ENCODE results near the gene ENGASE.

The ENGASE gene

DNA sequence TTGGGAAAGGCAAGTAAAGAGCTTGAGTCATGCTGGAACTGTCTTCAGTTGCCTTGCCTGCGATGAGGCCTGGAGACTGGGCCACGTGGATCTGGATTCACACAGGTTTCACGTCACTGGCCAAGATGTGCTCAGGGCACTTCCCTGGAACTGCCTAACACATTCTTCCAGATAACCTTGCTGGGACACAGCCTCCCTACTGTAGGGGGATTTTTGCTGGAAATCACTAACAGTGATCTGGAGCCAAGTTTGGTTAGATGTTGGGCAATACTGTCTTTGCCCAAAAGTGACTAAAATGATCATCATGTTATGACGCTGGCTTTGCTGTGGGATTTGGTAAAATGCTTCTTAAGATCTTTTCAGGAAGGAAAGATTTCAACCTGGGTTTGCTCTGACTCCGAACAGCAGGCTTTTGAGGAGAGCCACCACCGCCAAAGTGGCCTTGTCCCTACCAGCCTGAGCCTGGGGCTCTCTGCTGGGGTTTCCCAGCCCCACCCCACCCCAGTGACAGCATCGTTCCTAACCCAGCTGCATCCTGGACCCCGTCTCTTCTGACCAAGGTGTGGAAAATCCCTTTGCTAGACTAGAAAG, 36.0 kb upstream of the ENGASE start:
- H3K4me3 ChIP-seq (replicated peaks; ENCODE audit: low read depth, low read length) = no peak overlapping the region
- H3K36me3 ChIP-seq (ENCODE audit: control insufficient read depth, insufficient read depth, low read length) = no peaks in the 10 kb centered on the region
- TF ChIP-seq, protein P1, sequence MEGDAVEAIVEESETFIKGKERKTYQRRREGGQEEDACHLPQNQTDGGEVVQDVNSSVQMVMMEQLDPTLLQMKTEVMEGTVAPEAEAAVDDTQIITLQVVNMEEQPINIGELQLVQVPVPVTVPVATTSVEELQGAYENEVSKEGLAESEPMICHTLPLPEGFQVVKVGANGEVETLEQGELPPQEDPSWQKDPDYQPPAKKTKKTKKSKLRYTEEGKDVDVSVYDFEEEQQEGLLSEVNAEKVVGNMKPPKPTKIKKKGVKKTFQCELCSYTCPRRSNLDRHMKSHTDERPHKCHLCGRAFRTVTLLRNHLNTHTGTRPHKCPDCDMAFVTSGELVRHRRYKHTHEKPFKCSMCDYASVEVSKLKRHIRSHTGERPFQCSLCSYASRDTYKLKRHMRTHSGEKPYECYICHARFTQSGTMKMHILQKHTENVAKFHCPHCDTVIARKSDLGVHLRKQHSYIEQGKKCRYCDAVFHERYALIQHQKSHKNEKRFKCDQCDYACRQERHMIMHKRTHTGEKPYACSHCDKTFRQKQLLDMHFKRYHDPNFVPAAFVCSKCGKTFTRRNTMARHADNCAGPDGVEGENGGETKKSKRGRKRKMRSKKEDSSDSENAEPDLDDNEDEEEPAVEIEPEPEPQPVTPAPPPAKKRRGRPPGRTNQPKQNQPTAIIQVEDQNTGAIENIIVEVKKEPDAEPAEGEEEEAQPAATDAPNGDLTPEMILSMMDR (IDR thresholded peaks at IDR 0.05; ENCODE audit: insufficient read depth, low read length, poor library complexity, severe bottlenecking) = no peak
- no peaks in the 10 kb centered on the region for H3K27me3 ChIP-seq (replicated peaks; ENCODE audit: control insufficient read depth, insufficient read depth, low read length)
- DNase-seq (ENCODE audit: extremely low read depth, insufficient read length) = peak; percentile 44

DNA sequence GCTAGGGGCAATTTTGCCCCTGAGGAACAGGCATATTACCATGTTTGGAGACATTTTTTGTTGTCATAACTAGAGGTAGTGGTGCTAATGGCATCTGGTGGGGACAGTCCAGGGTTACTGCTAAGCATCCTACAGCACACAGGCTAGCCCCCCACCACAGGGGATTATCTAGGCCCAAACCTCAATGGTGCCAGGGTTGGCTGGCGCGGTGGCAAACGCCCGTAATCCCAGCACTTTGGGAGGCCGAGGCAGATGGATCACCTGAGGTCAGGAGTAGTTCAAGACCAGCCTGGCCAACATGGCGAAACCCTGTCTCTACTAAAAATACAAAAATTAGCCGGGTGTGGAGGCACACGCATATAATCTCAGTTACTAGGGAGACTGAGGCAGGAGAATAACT, 35.5 kb upstream of the ENGASE start:
- DNase-seq (ENCODE audit: extremely low read depth, insufficient read length) = no peak
- no peaks in the 10 kb centered on the region for H3K27me3 ChIP-seq (replicated peaks; ENCODE audit: control insufficient read depth, insufficient read depth, low read length)
- no peaks in the 10 kb centered on the region for H3K36me3 ChIP-seq (ENCODE audit: control insufficient read depth, insufficient read depth, low read length)
- no peak overlapping the region for H3K4me3 ChIP-seq (replicated peaks; ENCODE audit: low read depth, low read length)
- TF ChIP-seq, protein P1 (IDR thresholded peaks at IDR 0.05; ENCODE audit: insufficient read depth, low read length, poor library complexity, severe bottlenecking) = no peak

DNA sequence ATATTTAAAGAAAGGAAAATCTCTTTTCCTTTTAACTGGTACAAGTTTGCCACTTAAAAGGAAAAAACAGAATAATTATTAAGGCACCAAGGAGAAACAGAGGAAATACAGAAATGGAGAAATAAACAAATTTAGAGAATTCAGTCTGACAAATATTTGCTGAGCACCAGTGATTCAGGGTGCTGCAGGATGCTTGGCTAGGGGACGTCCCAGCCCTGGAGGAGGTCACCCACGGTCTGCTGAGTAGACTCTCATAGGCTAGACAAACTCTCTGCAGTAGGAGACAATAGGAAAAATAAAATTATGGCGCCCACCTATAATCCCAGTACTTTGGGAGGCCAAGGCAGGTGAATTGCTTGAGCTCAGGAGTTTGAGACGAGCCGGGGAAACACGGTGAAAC, 34.7 kb upstream of the ENGASE start:
- TF ChIP-seq, protein P1 (IDR thresholded peaks at IDR 0.05; ENCODE audit: insufficient read depth, low read length, poor library complexity, severe bottlenecking) = no peak
- DNase-seq (ENCODE audit: extremely low read depth, insufficient read length) = no peak
- Histone ChIP-seq H3K27me3 (replicated peaks; ENCODE audit: control insufficient read depth, insufficient read depth, low read length) (no peaks in the 10 kb centered on the region), H3K36me3 (ENCODE audit: control insufficient read depth, insufficient read depth, low read length) (no peaks in the 10 kb centered on the region), H3K4me3 (replicated peaks; ENCODE audit: low read depth, low read length) (no peak overlapping the region)

DNA sequence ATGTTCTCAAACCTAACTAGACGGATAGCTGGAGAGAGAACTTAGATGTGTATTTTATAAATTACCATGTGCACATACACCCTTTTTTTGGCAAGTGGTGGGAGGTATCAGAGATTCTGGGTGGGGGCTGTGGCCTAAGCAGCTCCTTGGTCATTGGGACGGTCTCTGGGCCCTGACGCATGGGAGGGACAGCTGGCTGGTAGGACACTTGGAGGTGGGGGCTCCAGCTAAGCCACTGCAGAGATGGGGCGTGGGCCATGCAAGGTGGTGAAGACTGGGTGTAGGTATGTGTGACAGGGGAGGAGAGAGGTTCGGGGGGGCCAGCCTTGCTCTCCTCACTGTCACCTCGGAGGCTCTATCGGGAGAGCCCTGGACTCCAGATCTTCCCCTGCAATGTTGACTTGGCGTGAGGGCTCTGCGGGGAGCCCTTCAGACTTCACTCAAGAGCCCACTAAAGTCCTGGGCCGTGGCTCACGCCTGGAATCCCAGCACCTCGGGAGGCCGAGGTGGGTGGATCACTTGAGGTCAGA, 33.5 kb upstream of the ENGASE start:
- H3K4me3 ChIP-seq (replicated peaks; ENCODE audit: low read depth, low read length) = no peak overlapping the region
- no peak for DNase-seq (ENCODE audit: extremely low read depth, insufficient read length)
- TF ChIP-seq, protein P1 (IDR thresholded peaks at IDR 0.05; ENCODE audit: insufficient read depth, low read length, poor library complexity, severe bottlenecking) = no peak
- no peaks in the 10 kb centered on the region for H3K36me3 ChIP-seq (ENCODE audit: control insufficient read depth, insufficient read depth, low read length)
- H3K27me3 ChIP-seq (replicated peaks; ENCODE audit: control insufficient read depth, insufficient read depth, low read length) = no peaks in the 10 kb centered on the region

DNA sequence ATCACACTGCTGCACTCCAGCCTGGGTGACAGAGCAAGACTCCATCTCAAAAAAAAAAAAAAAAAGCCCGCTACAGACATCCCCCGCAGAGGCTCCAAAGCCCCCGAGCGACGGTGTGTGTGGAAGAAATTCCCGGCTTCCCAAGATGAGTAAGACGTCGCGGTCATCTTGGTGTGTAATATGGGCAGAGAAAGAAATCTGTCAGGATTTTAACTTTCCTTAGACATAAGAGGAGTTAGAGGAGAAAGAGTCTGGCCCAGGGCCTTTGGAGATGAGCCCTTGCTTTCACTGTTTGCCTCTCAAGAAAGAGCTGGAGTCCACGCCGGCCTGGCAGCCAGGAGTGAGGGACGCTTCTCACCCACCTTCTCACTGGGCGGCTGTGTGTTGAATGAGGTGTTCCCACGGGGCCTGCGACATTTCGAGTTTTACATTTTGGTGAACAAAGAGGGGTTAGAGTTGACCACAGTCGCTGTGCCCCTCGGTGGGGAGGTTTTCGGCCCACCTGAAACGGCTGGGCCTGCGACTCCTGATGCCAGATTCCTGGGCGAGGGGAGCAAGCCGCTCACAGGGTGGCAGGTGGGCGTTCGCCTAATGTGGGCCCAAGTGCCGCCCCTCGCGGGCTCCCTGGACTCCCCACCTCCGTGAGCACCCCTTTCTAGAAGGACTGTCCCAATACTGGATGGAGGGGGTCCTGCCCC, 32.8 kb upstream of the ENGASE start:
- TF ChIP-seq, protein P1 (IDR thresholded peaks at IDR 0.05; ENCODE audit: insufficient read depth, low read length, poor library complexity, severe bottlenecking) = no peak
- no peaks in the 10 kb centered on the region for H3K36me3 ChIP-seq (ENCODE audit: control insufficient read depth, insufficient read depth, low read length)
- no peaks in the 10 kb centered on the region for H3K27me3 ChIP-seq (replicated peaks; ENCODE audit: control insufficient read depth, insufficient read depth, low read length)
- H3K4me3 ChIP-seq (replicated peaks; ENCODE audit: low read depth, low read length) = no peak overlapping the region
- DNase-seq (ENCODE audit: extremely low read depth, insufficient read length) = no peak

All from GM06990 (cell line).